ENCODE data around the gene NUCKS1. TPM values are rescaled to one million over a fixed set of nuclear protein-coding genes. Genes with fewer than 3 reads are reported as not detected.

NUCKS1 gene
- total and polyA plus RNA-seq, 2 of the 8 experiments (the other 6 are each of a cell fraction or from before 2014, with no cell fraction given): 126 to 461 TPM

- 0 out of 2 replicates have a peak overlapping the region, but pooled peaks have one; percentile 61 for H2BK15ac ChIP-seq (ENCODE audit: low read length)
- H3K4ac ChIP-seq (replicated peaks; ENCODE audit: insufficient read length, low read depth, low read length): no peak overlapping the region
- H3K4me1 ChIP-seq (replicated peaks in 1 of 4; ENCODE audit: control insufficient read depth in 3 of 4, insufficient read depth in 4 of 4, low read length in 3 of 4): peaks cover 4 to 11% (median 7%) of the 10 kb centered on the region in 4 experiments; a peak in 6 of 7 replicates
- H4K20me1 ChIP-seq (replicated peaks in 1 of 2; ENCODE audit: control insufficient read depth in 1 of 2, insufficient read depth in 2 of 2, low read length in 2 of 2): no peaks in the 10 kb centered on the region
- no peak overlapping the region for H3K56ac ChIP-seq (replicated peaks; ENCODE audit: insufficient read length, low read depth, low read length)
- no peaks in the 10 kb centered on the region for H3K36me3 ChIP-seq (ENCODE audit: control insufficient read depth in 2 of 4, insufficient read depth in 4 of 4, low read length in 3 of 4)
- H3K27ac ChIP-seq (ENCODE audit: low read depth, low read length): no peak overlapping the region
- no peaks in the 10 kb centered on the region for H3K79me2 ChIP-seq (ENCODE audit: control insufficient read depth in 1 of 2, insufficient read depth in 2 of 2, low read length in 2 of 2)
- no peak overlapping the region for H4K8ac ChIP-seq (ENCODE audit: extremely low read depth, insufficient read depth, low read length)
- no peak overlapping the region for H3K23ac ChIP-seq (ENCODE audit: insufficient read length)
- H3K9me3 ChIP-seq (ENCODE audit: insufficient read depth in 2 of 2, low read depth in 1 of 2, low read length in 1 of 2): no peaks in the 10 kb centered on the region
- H2AFZ ChIP-seq (ENCODE audit: low read length): no peak overlapping the region
- H2BK120ac ChIP-seq (replicated peaks; ENCODE audit: low read depth, low read length): no peak overlapping the region
- 97% methylated on average over 6 of the region's 6 CpGs; no CpG with 5 or more reads in 1 of the 2 experiments for WGBS, 2 experiments (ENCODE audit: extremely low coverage in 1 of 2, insufficient coverage in 1 of 2, insufficient read length in 1 of 2, insufficient replicate concordance in 2 of 2, low coverage in 1 of 2, low lambda C conversion rate in 2 of 2, missing lambda C conversion rate in 1 of 2)
- H3K27me3 ChIP-seq (replicated peaks in 1 of 4; ENCODE audit: control insufficient read depth in 3 of 4, extremely low read depth in 1 of 4, insufficient read depth in 3 of 4, low read length in 3 of 4): no peaks in the 10 kb centered on the region
- no peak overlapping the region for H2BK5ac ChIP-seq (ENCODE audit: low read depth, low read length)
- no peak overlapping the region for H2BK12ac ChIP-seq (ENCODE audit: low read depth, low read length)
- ChIA-PET CTCF (ENCODE audit: partially characterized antibody) (interaction anchor here (0.7 to 14.1 kb wide), 8 partner anchors 8 to 101 kb away, joined by 3 to 168 read pairs (median 4); no protein-coding TSS in a partner anchor), POLR2A (ENCODE audit: partially characterized antibody) (interaction anchor here (0.8 to 1.0 kb wide), 2 partner anchors 8 to 17 kb away, joined by 4 read pairs; no protein-coding TSS in a partner anchor)
- no peak overlapping the region for H3K4me2 ChIP-seq (ENCODE audit: insufficient read depth in 1 of 2, low read depth in 2 of 2, low read length in 2 of 2)
- no peak overlapping the region for H3K14ac ChIP-seq (ENCODE audit: insufficient read length)
- H2BK20ac ChIP-seq (ENCODE audit: low read length): no peak overlapping the region; the same call in 1 of the 2 replicates
- no peak for DNase-seq (ENCODE audit: low read depth in 1 of 2, low spot score in 2 of 2)
- H3K9ac ChIP-seq (replicated peaks in 1 of 4; ENCODE audit: extremely low read depth in 1 of 4, low read depth in 3 of 4, low read length in 3 of 4): no peak overlapping the region
- H3K4me3 ChIP-seq (ENCODE audit: extremely low read depth in 1 of 4, insufficient read depth in 2 of 4, low read depth in 3 of 4, low read length in 4 of 4): no peak overlapping the region
- no peak for FAIRE-seq
- 0 out of 2 replicates have a peak overlapping the region, but pooled peaks have one; percentile 44 for H3K18ac ChIP-seq (ENCODE audit: extremely low read depth, low read length)
- no peaks in the 10 kb centered on the region for H3K79me1 ChIP-seq (ENCODE audit: low read depth, low read length)
- no peak overlapping the region for H4K5ac ChIP-seq (ENCODE audit: insufficient read length, low read depth, low read length)
- no peaks in the 10 kb centered on the region for H3K23me2 ChIP-seq (ENCODE audit: low read depth, low read length)
- no peak overlapping the region for H4K91ac ChIP-seq (replicated peaks; ENCODE audit: insufficient read length, low read length)
- no peak overlapping the region for H2AK5ac ChIP-seq (ENCODE audit: low read depth, low read length)
- TF ChIP-seq RAD21 (IDR thresholded peaks at IDR 0.05 in 1 of 2, conservative IDR thresholded peaks at IDR 0.05 in 1 of 2; ENCODE audit: low read depth in 2 of 2, low read length in 2 of 2) (no peak), RBBP5 (IDR thresholded peaks at IDR 0.05; ENCODE audit: borderline replicate concordance, low read depth, low read length) (no peak), TEAD4 (IDR thresholded peaks at IDR 0.05; ENCODE audit: low read depth, low read length) (no peak), FOSL1 (IDR thresholded peaks at IDR 0.05; ENCODE audit: insufficient read depth, low read depth, low read length) (no peak)
These were observed 57.6 kb downstream of the NUCKS1 start for GRCh38 chr1:205692423-205692822.

All from H1 (cell line).